Measurements from ENCODE around the gene ANKRD33B.

Gene ANKRD33B

GRCh38 chr5:10644192-10644591 lies 80.3 kb downstream of the ANKRD33B start:
- DNase-seq, result no peak

GRCh38 chr5:10645146-10645545 lies 81.3 kb downstream of the ANKRD33B start:
- DNase-seq, result no peak

- no peak for DNase-seq
Measured at GRCh38 chr5:10645671-10646070, 81.8 kb downstream of the ANKRD33B start.

GRCh38 chr5:10647640-10648039 lies 83.8 kb downstream of the ANKRD33B start:
- DNase-seq, result no peak

GRCh38 chr5:10648806-10649665 lies 85.2 kb downstream of the ANKRD33B start:
- no peak for DNase-seq

GRCh38 chr5:10649666-10650380 lies 86.0 kb downstream of the ANKRD33B start:
- no peak for DNase-seq

GRCh38 chr5:10652151-10652550 lies 88.3 kb downstream of the ANKRD33B start:
- DNase-seq, result no peak

- DNase-seq, result no peak
Measured at GRCh38 chr5:10652606-10653005, 88.7 kb downstream of the ANKRD33B start.

GRCh38 chr5:10653043-10653442 lies 89.2 kb downstream of the ANKRD33B start:
- DNase-seq, result no peak

GRCh38 chr5:10653751-10654400 lies 90.0 kb downstream of the ANKRD33B start:
- no peak for DNase-seq

- no peak for DNase-seq
Measured at GRCh38 chr5:10654566-10654965, 90.7 kb downstream of the ANKRD33B start.

- no peak for DNase-seq
Measured at GRCh38 chr5:10655161-10655971, 91.5 kb downstream of the ANKRD33B start.

GRCh38 chr5:10655972-10656830 lies 92.3 kb downstream of the ANKRD33B start:
- DNase-seq, result no peak

GRCh38 chr5:10658265-10658664 lies 94.4 kb downstream of the ANKRD33B start:
- DNase-seq, result no peak

- DNase-seq, result no peak
Measured at GRCh38 chr5:10660135-10660534, 96.3 kb downstream of the ANKRD33B start.

GRCh38 chr5:10660720-10661387 lies 97.0 kb downstream of the ANKRD33B start:
- DNase-seq, result no peak

- DNase-seq, result no peak
Measured at GRCh38 chr5:10661401-10661800, 97.5 kb downstream of the ANKRD33B start.

- no peak for DNase-seq
Measured at GRCh38 chr5:10662083-10662482, 98.2 kb downstream of the ANKRD33B start.

GRCh38 chr5:10662661-10663488 lies 99.0 kb downstream of the ANKRD33B start:
- DNase-seq, result no peak

GRCh38 chr5:10663489-10664179 lies 99.8 kb downstream of the ANKRD33B start:
- DNase-seq, result no peak
